ENCODE results near the gene TMEM63B. TPM values are rescaled to one million over a fixed set of nuclear protein-coding genes. Genes with fewer than 3 reads are reported as not detected.
A peak's percentile ranks its signal among the peaks of the same experiment; 100 is the strongest.
"Not testable (repeated sequence)": the region's sequence is repeated elsewhere in the genome, so short reads cannot be mapped to it uniquely, and the experiment has no call there.

Gene TMEM63B
- total and polyA plus RNA-seq, 8 donors, result 5.5 to 90.6 (median 21.5) TPM

DNA sequence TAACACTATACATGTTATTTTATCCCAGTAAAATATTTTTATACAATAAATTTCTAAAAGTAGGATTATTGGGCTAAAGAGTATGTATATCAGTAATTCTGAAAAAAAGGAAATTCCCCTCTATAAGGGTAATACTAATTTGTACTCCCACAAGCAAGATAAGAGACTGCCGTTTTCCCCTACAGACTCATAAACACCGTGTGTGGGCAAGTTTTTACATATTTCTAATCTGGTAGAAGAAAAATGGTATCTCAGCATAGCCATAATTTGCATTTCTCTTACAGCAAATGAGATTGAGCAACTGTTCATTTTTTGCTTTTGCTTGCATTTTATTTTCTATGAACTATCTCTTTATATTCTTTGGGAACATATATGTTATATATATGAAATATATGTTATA, 63.4 kb downstream of the TMEM63B start:
- peaks cover 0 to 7% (median 0%) of the 10 kb centered on the region in 4 donors for H3K4me1 ChIP-seq
- intact Hi-C loops (cut with DNase I; ENCODE audit: low total_unique reads), result no loop called here
- TF ChIP-seq POLR2A (IDR thresholded peaks at IDR 0.05), result no peak
- TF ChIP-seq, protein P1, sequence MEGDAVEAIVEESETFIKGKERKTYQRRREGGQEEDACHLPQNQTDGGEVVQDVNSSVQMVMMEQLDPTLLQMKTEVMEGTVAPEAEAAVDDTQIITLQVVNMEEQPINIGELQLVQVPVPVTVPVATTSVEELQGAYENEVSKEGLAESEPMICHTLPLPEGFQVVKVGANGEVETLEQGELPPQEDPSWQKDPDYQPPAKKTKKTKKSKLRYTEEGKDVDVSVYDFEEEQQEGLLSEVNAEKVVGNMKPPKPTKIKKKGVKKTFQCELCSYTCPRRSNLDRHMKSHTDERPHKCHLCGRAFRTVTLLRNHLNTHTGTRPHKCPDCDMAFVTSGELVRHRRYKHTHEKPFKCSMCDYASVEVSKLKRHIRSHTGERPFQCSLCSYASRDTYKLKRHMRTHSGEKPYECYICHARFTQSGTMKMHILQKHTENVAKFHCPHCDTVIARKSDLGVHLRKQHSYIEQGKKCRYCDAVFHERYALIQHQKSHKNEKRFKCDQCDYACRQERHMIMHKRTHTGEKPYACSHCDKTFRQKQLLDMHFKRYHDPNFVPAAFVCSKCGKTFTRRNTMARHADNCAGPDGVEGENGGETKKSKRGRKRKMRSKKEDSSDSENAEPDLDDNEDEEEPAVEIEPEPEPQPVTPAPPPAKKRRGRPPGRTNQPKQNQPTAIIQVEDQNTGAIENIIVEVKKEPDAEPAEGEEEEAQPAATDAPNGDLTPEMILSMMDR (IDR thresholded peaks at IDR 0.05), result no peak
- no peak for TF ChIP-seq EP300 (IDR thresholded peaks at IDR 0.05)
- TF ChIP-seq POLR2AphosphoS5 (IDR thresholded peaks at IDR 0.05), result no peak
- H3K36me3 ChIP-seq, result no peaks in the 10 kb centered on the region
- H3K9me3 ChIP-seq, result no peaks in the 10 kb centered on the region
- WGBS, 5 donors, result 21 to 35% (median 28%) methylated on average over 2 of the region's 2 CpGs
- peaks cover 0 to 2% (median 0%) of the 10 kb centered on the region in 3 donors for H3K27me3 ChIP-seq
- no peak overlapping the region for H3K27ac ChIP-seq
- H3K4me3 ChIP-seq, result no peak overlapping the region
- no peak for DNase-seq

DNA sequence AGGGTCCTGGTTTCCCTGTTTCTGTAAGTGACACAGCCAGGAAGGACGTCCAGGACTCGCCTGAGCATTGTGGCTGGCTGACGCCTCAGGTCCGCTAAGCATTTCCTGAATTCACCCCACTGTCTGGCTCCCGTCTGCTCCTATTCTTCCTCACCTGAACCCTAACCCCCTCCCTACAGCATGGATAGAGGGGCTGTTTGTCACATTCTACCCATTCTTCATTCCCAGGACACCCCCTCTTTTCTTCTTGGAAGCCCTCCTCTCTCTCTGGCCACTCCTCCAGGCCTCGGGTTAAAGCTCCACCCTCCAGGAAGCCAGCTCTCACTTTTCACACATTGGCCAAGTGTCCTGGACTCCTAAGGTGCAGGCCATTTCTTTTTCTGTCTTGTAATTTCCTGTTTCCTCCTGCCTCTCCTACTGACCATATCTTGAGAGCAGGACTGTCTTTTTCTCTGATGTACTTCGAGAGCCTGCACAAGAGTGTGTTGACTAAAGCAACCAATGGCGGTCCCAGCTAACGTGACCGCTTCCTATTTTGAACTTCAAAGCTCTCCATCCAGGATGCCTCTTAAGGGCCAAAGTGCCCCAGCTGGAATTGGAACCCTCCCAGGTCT, 65.2 kb downstream of the TMEM63B start:
- no peaks in the 10 kb centered on the region for H3K9me3 ChIP-seq
- intact Hi-C loops (cut with DNase I; ENCODE audit: low total_unique reads), result no loop called here
- TF ChIP-seq, protein P1 (IDR thresholded peaks at IDR 0.05), result no peak
- TF ChIP-seq EP300 (IDR thresholded peaks at IDR 0.05) (no peak), POLR2AphosphoS5 (IDR thresholded peaks at IDR 0.05) (no peak), POLR2A (IDR thresholded peaks at IDR 0.05) (no peak)

DNA sequence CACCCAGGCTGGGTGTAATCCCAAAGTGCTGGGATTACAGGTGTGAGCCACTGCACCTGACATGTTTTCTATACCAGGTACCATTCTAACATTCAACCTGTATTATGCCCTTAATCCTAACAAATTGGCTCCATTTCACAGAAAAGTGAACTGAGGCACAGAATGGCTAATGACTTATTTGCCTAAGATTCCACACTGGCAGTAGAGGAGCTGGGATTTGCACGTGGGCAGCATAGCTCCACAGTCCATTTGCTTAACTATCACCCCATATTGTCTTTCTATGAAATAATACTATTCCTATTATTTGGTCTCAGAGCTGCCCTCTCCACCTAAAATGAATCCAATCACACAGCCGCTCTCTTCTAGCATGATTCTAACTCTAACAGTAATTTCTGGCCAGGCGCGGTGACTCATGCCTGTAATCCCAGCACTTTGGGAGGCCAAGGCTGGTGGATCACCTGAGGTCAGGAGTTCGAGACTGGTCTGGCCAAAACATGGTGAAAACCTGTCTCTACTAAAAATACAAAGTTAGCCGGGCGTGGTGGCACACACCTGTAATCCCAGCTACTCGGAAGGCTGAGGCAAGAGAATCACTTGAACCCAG, 66.1 kb downstream of the TMEM63B start:
- no peak for TF ChIP-seq EP300 (IDR thresholded peaks at IDR 0.05)
- TF ChIP-seq POLR2A (IDR thresholded peaks at IDR 0.05), result no peak
- TF ChIP-seq POLR2AphosphoS5 (IDR thresholded peaks at IDR 0.05), result no peak
- TF ChIP-seq, protein P1 (IDR thresholded peaks at IDR 0.05), result no peak
- Histone ChIP-seq H3K4me1 (peaks cover 0 to 7% (median 0%) of the 10 kb centered on the region in 4 donors), H3K4me3 (no peak overlapping the region), H3K9me3 (no peaks in the 10 kb centered on the region), H3K27ac (no peak overlapping the region), H3K36me3 (no peaks in the 10 kb centered on the region), H3K27me3 (no peaks in the 10 kb centered on the region)
- WGBS, 5 donors, result 92 to 95% (median 93%) methylated on average over 8 of the region's 8 CpGs
- DNase-seq, result no peak
- intact Hi-C loops (cut with DNase I; ENCODE audit: low total_unique reads), result no loop called here

More for the DNA sequence above, 65.2 kb downstream of the TMEM63B start:
- peaks cover 0 to 7% (median 0%) of the 10 kb centered on the region in 4 donors for H3K4me1 ChIP-seq
- DNase-seq, result peak in 1 of 2 donors; percentile 65
- peak overlapping the region in 1 of 4 donors; percentile 5 for H3K4me3 ChIP-seq
- H3K36me3 ChIP-seq, result no peaks in the 10 kb centered on the region
- H3K27me3 ChIP-seq, result no peaks in the 10 kb centered on the region
- 46 to 66% (median 51%) methylated on average over 10 of the region's 10 CpGs for WGBS, 5 donors
- H3K27ac ChIP-seq, result peak overlapping the region in 3 of 5 donors; percentile 5 to 44 (median 22)

DNA sequence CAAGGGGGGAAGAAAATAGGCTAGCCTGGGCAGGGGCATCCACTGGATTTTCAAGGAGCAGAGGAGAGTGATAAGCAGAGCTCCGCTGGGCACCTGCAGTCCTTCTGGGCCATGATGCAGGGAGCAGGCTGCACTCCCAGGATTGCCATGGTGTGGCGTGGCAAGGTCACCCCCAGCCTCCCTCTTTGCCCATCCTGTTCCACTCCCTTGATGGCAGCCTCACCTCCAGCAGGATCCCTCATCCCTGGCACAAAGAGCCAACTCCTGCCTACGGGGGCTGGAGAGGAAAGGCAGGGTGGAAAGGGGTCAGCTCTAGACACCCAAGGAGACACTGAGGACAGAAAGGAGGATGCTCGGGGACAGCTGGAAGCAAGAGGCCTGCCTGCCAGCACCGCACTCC, 67.0 kb downstream of the TMEM63B start:
- H3K27me3 ChIP-seq, result no peaks in the 10 kb centered on the region
- WGBS, 5 donors, result 77 to 92% (median 82%) methylated on average over 5 of the region's 5 CpGs

DNA sequence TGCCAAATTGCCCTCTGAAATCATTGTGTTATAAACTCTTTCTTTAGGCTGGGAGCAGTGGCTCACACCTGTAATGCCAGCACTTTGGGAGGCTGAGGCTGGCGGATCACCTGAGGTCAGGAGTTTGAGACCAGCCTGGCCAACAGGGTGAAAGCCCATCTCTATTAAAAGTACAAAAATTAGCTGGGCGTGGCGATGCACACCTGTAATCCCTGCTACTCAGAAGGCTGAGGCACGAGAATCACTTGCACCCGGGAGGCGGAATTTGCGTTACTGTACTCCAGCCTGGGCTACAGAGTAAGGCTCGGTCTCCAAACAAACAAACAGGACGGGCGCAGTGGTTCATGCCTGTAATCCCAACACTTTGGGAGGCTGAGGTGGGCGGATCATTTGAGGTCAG, 69.0 kb downstream of the TMEM63B start:
- intact Hi-C loops (cut with DNase I; ENCODE audit: low total_unique reads); H3K27ac ChIP-seq; H3K36me3 ChIP-seq; H3K4me1 ChIP-seq; H3K4me3 ChIP-seq; H3K9me3 ChIP-seq; H3K27me3 ChIP-seq; DNase-seq: not testable (repeated sequence)
- WGBS, 5 donors, result 87 to 90% (median 89%) methylated on average over 11 of the region's 11 CpGs

More for the DNA sequence above, 67.0 kb downstream of the TMEM63B start:
- Histone ChIP-seq H3K4me3 (no peak overlapping the region), H3K27ac (no peak overlapping the region), H3K4me1 (peaks cover 0 to 7% (median 0%) of the 10 kb centered on the region in 4 donors), H3K9me3 (no peaks in the 10 kb centered on the region), H3K36me3 (no peaks in the 10 kb centered on the region)
- TF ChIP-seq POLR2A (IDR thresholded peaks at IDR 0.05) (no peak), EP300 (IDR thresholded peaks at IDR 0.05) (no peak), POLR2AphosphoS5 (IDR thresholded peaks at IDR 0.05) (no peak)
- TF ChIP-seq, protein P1 (IDR thresholded peaks at IDR 0.05), result no peak
- intact Hi-C loops (cut with DNase I; ENCODE audit: low total_unique reads), result no loop called here
- DNase-seq, result no peak
